GM12892 (cell line): Measurements from ENCODE around the gene PAX9.

Source experiments
- POLR2A ChIP-seq: IDR thresholded peaks from 2 replicates; pipeline ENCODE4 v1.6.1; 2011; ENCODE audit warnings: low read depth, low read length, control low read depth
- POLR2AphosphoS5 ChIP-seq: IDR thresholded peaks from 2 replicates; pipeline ENCODE4 v1.6.1; 2011; ENCODE audit warnings: low read depth, low read length, control low read depth
- TAF1 ChIP-seq: IDR thresholded peaks from 2 replicates; pipeline ENCODE4 v1.6.1; 2011; ENCODE audit warnings: low read depth, mild to moderate bottlenecking, control low read depth, low read length, borderline replicate concordance

- TF ChIP-seq POLR2A, result no peak
- no peak for TF ChIP-seq TAF1
- TF ChIP-seq POLR2AphosphoS5, result no peak
Observed at GRCh38 chr14:36633580-36633979, 28.1 kb upstream of the PAX9 start.
